GM12873 (cell line): Measurements from ENCODE around the gene KCNJ2.

Experiments
- TF ChIP-seq, protein P1 (sequence below): IDR thresholded peaks from 2 replicates; pipeline ENCODE4 v1.5.1; 2012; ENCODE audit warnings: low read depth, mild to moderate bottlenecking, moderate library complexity, low read length, control low read depth; ENCODE audit not compliant: insufficient read depth; ENCODE audit errors: missing control alignments

KCNJ2 gene

GRCh38 chr17:70217571-70217970, 48.2 kb downstream of the KCNJ2 start:
- TF ChIP-seq, protein P1, sequence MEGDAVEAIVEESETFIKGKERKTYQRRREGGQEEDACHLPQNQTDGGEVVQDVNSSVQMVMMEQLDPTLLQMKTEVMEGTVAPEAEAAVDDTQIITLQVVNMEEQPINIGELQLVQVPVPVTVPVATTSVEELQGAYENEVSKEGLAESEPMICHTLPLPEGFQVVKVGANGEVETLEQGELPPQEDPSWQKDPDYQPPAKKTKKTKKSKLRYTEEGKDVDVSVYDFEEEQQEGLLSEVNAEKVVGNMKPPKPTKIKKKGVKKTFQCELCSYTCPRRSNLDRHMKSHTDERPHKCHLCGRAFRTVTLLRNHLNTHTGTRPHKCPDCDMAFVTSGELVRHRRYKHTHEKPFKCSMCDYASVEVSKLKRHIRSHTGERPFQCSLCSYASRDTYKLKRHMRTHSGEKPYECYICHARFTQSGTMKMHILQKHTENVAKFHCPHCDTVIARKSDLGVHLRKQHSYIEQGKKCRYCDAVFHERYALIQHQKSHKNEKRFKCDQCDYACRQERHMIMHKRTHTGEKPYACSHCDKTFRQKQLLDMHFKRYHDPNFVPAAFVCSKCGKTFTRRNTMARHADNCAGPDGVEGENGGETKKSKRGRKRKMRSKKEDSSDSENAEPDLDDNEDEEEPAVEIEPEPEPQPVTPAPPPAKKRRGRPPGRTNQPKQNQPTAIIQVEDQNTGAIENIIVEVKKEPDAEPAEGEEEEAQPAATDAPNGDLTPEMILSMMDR = no peak

GRCh38 chr17:70225276-70225675, 55.9 kb downstream of the KCNJ2 start:
- TF ChIP-seq, protein P1 = no peak
